Right hindlimb (tissue), 1 donor: ENCODE measurements around the gene XRCC5.
"Not testable (repeated sequence)": the region's sequence is repeated elsewhere in the genome, so short reads cannot be mapped to it uniquely, and the experiment has no call there.

Experiments
- DNase-seq: peaks from one replicate; pipeline ENCODE4 v3.0.0-alpha.2; 2018

The XRCC5 gene

DNA sequence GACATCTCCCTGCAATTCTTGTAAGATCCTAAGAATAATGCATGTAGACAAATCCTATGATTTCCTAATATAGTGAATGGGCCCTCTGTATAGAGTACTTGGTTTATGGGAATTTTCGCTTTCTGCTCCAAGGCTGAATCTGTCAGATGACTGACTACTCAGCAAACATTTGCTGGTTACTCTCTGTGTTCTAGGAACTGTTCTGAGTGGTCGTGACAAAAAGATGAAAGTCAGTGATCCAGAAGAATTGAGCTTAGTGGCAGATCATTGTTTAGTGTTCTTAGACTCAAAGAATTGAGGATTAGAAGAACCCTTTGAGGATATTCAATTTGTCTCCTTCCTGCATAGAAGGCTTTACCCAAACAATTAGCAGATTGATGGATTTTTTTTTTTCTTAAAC, 10.0 kb downstream of the XRCC5 start:
- DNase-seq: no peak

DNA sequence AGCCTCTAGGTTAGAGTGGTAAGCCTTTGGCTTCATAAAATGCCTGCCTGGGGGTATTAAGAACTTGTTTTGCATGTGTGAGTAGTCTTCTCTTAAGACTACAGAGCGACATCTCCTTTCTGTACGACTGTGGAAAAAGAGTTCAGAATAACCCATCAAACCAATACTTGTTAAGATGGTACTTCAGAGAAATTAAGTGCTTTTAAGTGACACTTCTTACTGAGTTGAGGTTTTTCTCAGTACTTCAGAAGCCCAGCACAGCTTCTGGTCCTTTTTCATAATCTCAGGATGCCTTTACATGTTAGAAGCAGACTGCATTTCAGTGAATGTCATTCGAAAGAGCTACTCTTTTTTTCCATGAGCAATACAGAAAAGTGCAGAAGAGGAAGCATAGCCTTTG, 10.8 kb downstream of the XRCC5 start:
- no peak for DNase-seq

DNA sequence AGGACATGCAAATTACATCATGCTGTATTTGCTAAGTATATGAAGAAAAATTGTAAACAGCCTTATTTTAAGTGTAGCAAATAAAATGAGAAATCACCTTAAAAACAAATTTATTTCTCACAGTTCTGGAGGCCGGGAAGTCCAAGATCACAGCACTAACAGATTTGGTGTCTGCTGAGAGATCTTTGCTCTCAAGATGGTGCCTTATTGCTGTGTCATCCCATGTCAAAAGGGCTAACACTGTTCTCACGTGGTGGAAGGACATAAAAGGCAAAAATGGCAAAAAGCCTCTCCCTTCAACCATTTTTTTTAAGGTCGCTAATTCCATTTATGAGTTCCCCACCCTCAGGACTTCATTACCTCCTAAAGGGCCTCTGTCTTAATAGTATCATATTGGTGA, 12.1 kb downstream of the XRCC5 start:
- no peak for DNase-seq

DNA sequence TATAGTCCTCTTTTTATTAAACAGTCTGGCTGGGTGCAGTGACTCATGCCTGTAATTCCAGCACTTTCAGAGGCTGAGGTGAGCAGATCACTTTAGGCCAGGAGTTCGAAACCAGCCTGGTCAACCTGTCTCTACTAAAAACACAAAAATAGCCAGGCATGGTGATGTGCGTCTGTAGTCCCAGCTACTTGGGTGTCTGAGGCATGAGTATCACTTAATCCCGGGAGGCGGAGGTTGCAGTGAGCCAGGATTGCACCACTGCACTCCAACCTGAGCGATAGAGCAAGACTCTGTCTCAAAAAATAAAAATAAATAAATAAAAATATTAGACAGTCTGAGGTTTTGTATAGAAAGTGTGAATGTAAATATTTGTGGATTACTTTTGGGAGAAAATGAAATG, 17.8 kb downstream of the XRCC5 start:
- no peak for DNase-seq

DNA sequence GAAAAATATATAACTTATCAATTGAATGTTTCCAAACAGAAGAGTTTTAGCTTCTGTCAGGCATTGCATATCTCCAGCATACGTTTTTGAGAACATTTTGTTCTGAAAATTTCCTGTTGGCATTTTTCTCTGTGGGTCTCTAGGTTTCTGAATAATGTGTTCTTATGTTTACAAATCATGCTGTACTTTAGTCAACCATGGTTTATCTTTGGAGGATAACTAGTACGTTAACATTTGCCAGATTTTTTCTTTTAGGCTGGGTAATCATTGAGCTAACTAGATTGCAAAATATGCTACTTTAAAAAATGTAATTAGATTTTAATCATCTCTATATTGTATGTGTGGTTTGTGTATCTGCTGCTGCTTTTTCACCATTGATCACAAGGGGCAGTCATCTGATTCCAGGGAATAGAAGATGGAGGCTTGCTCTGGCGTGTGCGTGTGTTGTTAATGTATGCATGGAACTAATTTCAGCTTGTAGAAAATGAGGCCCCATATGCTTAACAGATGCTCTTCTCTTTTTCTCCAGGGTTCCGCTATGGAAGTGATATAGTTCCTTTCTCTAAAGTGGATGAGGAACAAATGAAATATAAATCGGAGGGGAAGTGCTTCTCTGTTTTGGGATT, 21.3 kb downstream of the XRCC5 start:
- no peak for DNase-seq

DNA sequence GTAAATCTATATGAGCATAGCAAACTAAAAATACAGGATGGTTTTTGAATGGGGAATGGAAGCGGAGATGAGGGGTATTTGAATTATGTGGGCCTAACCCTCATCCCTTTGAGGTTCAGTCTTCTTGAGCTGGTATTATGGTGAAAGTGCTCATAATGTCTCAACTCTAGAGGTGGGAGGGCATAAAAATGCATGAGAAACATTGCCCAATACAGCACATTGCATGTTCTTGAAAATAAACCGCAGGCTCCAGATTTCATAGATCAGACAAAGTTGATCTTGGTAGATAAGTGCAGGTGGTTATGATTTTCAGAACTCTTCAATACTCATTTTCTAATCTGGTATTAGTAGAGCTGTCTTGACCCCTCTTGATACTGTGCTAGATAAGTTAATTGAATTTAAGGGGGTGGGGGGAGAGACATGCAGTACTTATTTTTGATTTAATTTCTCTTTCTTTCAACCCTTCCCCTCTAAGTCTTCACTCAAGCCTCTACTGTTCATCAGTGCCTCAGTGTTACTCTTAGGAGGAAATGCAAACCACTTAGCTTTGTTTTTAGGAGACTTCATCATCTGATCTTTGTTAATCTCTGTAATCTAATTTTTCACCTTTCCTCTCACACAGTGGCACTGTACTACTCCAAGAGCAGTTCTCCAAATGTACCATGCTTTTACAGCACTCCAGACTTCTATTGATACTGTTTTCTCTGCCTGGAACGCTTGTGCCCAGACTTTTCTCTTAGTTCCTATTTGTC, 22.2 kb downstream of the XRCC5 start:
- DNase-seq: no peak

DNA sequence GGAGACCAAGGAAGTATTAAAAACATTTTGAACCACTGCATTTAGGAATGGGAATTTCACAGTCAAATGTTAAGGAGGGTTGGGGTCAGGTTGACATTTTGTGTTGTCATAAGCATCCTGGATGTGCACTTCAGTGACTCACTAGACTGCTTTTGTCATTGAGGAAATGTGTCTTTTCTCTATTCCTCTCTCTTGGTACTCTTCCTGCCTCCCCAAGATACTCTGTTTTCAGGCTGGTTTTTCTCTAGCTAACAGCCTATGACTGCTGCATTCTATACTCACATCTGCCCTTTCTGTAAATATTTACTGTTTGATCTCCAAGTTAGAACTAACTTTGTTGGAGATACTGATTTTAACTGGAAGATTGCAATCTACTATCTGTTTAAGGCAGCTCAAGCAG, 23.4 kb downstream of the XRCC5 start:
- no peak for DNase-seq

DNA sequence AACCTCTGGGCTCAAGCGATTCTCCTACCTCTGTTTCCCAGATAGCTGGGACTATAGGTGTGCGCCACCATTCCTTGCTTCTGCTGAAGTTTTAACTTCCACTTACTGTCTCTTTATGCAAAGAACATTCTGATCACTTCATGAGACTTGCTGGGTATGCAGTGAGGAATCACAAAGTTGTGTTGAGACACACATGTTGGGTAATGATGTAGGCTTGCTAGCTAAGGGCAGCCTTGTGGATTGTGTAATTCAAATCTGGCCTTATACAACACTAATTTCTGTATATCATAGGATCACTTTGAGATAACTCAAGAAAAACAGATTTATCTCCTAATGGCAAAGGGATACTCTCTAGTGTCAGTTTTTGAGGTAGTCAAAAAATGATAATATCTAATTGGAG, 24.2 kb downstream of the XRCC5 start:
- no peak for DNase-seq

DNA sequence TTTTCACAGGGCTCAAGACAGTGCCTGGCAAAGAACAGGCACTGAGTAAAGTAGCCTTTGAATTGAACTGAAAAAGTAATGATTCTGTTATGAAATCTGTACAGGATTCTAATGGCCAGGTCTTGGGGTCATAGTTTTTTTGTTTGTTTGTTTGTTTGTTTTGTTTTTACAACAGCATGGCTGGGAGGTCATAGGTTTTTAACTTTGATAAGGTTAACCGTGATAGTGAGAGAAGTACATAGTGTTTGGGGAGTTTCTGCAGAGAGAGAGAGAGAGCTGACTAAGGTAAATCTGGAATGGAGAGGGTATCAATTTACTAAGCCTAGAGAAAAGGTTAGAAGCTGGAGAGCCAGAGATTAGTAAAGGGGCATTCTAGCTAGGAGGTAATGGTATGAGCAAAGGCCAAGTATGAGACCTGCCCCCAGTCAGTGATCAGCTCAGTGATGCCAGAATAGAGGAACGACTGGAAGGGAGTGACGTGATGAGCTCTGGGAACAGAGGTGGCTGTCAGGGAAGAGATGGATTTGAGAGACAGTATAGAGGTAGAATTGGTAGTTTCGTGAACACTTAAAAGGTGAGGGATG, 25.9 kb downstream of the XRCC5 start:
- no peak for DNase-seq

DNA sequence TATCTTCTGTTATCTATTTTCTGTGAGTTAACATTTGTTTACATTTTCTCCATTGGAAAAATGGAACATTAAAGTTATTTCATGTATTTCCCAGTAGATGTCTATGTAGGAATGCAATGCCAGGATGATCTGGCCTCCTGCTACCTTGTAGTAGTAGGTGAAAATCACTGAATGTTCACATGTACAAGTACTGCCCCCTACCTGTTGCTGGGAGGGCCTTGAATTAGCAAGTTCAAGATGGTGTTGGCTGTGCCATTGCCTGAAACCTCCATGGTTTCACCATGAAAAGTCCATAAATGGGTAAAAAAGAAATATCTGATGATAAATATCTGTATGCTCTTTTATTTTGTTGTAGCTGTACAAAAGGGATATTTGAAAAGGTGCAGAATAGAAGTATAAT, 30.7 kb downstream of the XRCC5 start:
- DNase-seq: no peak

DNA sequence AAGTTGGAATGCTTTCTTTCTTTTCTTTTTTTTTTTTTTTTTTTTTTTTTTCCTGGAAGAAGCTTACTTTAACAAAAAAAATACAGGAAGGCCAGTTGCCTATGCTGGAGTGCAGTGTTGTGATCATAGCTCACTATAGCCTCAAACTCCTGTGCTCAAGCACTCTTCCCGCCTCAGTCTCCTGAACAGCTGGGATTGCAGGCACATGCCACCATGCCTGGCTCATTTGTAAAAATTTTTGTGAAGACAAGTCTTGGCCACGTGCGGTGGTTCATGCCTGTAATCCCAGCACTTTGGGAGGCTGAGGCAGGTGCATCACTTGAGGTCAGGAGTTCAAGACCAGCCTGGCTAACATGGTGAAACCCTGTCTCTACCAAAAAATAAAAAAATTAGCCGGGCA, 32.4 kb downstream of the XRCC5 start:
- not testable (repeated sequence) for DNase-seq

DNA sequence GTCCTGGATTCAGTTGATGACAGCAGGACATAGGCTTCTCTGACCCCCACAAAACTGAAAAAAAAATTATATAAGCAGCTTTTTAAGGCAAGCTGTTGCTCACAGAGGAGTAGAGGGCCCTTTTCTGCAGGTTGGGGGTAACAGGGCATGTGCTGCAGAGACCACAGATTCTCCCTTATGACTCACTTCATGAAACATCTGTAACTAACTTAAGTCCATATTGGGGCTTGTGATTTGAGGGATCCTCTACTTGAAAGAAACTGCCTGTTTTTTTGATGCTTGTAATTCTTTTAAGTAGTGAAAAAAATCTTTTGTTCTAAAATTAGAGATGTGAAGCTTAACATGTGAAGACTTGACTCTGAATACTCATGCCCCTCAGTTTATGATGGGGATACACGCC, 33.4 kb downstream of the XRCC5 start:
- DNase-seq: no peak

DNA sequence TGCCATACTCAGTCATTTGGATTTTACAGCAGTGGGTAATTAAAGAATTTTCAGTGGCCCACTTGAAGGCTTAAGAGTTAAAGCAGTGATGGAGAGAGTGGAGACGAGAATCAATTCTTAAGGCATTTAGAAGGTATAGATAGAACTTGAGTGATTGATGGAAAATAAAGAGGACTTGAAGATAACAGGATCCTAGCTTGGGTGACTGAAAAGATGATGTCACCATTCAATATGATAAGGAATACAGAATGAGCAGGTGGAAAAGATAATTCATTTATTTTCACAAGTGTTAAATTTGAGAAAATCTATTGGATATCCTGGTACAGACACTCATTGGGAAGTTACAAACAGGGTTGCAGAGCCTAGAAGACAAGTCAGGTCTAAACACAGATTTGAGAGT, 35.2 kb downstream of the XRCC5 start:
- DNase-seq: no peak

DNA sequence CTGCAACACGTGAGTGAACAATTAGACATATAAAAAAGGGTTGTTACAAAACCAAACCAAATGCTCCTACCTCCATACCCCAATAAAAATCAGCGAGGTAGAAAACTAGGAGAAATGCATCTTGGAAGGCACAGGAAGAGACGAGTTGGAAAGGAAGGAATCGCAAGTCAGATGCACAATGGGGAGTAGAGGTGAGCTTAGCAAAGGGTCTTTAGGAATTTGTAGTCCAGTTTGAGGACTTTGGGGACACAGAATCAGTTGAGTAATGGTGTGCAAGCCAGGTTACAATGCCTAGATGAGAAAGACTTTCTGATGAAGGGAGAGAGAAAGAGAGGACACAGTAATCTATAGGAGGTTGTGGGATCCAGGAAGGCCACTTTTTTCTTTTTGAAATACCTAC, 35.7 kb downstream of the XRCC5 start:
- DNase-seq: no peak

DNA sequence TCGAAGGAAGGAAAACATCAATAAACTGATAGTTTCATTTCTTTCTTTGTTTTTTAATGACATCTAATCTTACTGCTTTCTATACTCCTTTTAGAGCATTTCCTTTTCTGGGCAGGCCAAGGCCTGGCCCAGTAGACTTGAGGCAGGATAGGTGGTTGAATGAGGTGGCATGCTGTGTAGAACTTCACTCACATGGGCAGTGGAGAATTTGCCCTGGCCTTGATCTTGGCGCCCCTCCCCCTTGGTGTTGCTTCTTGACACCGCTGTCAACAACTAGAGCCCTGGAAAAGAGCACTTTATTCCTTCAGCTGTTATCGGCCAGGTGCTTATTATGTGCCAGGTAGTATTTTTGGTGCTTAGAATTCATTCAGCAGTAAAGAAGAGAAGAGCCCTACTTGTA, 37.4 kb downstream of the XRCC5 start:
- no peak for DNase-seq

DNA sequence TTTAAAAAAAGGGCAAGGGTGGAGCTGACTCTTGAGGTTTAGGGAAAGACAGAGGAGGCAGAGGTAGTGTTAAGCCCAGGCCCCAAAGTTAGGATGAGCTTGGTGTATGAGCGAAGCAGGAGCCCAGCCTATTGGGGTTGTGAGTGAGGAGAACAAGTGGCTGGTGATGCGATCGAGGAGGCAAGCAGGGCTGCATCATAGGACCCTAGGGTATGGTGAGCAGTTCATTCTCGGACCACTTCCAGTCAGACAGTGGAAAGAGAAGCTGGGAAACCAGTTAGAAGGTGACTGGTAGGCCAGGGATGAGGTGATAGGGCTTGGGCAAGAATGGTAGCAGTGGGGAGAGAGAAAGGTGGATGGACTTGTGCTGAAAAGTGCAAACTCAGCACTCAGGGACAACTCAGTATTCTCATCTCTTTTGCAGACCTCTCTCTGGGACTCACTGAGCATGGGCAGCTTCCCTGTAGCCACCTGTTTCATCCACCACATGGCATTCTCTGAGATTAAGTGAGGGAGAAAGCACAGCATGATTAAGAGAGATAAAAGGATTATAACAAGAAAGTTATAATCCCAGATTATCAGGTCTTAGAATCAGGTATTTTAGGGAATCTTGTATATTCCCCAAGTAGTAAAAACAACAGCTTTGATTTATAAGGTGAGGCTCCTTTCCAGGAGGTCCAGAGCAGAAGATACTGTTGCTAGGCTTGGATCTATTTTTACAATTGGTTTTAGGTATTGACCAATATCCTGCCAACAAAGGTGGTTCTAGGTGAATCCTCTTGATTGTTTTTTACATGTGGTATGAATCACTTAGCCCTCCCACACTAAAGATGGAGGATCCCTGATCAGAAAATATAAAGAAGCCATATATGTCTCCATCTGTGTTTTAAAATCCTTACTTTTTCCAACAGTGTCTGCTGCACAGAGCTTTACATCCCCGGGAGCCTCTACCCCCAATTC, 38.3 kb downstream of the XRCC5 start:
- no peak for DNase-seq

DNA sequence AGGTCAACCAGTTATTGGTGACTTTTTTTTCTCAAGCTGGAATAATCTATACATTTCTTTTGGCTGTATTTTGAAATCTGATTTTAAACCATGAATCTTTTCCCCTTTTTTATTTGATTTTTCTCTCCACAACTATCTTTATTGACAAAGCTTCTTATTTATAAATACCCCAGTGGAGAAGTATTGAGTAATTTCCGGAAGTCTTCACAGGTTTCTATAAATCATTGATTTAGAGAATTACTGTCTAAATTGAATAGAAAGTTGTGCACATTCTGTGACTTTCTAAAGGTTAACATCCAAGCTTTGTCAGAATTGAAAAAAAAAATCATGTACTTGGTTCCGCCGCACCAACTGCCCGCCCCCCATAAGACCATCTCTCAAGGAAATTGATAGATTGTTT, 39.8 kb downstream of the XRCC5 start:
- DNase-seq: no peak

DNA sequence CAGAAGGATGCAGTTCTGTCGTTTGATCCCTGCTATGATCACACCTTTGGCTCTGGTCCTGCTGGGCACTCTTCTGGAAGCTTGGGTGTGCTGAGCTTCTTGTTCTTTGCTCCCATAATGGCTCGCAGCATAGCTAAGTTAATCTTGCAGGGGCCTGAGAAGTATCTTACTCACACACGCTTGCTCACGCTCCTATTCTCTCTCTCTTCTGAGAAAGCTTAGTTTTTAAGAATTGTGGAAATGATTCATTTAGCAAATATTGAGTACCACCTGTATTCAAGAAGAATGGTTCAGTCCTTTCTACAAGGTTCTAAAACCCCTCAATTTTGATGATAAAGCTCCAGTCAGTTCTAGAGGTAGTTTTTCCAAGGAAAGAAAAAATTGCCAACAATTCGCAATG, 40.6 kb downstream of the XRCC5 start:
- no peak for DNase-seq

DNA sequence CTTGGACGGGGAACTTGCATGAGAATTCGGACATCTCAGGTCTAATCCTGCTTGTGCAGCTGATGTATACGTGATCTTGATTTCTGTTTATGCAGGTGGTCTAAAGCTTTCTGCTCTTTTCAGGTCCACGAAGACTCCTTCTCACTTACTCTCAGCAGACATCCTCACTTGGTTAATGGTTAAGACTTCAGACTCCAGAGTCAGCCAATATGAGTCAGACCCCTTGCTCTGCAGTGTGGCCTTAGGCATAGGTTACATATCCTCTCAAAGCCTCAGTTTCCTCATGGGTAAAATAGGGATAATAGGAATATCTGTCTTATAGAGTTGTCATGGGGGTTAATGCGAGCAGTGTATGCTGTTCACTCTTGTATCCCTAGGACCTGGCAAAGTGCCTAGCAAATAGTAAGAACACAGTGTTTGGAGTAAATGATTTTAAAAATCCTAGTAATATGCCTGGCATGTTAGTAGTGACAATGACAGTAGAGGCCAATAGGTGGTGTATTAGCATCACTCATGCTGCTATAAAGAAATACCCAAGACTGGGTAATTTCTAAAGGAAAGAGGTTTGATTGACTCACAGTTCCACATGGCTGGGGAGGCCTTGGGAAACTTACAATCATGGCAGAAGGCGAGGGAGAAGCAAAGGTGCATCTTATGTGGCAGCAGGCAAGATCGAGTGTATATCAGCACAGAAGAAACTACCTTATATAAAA, 42.3 kb downstream of the XRCC5 start:
- DNase-seq: no peak

DNA sequence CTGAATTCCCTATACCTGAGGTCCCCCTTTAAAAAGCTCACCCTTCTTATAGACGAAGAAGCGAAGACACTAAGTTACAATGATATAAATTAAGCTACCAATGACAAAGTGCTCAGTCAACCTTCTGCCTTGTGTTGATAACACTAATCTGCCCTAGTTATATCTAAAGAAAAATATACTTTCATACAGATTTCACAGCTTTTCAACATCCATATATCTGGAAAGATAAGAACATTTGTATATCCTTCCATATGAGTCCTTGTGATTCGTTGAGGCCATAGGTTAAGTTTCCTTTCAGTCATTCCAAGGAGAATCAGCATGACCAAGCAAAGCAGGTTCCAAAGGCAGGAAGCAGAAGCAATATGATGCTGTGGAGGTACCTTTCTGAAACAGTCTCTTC, 46.8 kb downstream of the XRCC5 start:
- DNase-seq: no peak

DNA sequence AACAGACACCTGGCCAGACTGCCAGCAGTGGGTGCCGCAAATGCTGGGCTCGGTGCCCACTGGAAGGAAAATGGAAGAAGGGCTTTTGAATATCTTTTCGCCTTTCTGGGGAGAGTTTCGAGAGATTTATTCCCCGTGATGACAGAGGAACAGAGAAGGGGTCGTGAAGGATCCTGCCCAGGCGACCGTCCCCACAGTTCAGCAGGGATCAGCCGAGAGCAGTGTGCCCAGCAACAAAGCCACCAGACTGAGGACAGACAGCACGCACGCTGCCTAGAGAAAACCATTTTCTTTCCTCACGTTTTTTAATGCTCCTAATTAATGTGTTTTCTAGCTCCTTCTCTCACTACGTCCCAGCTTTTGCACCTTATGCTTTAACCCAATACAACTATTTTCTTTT, 47.7 kb downstream of the XRCC5 start:
- no peak for DNase-seq

DNA sequence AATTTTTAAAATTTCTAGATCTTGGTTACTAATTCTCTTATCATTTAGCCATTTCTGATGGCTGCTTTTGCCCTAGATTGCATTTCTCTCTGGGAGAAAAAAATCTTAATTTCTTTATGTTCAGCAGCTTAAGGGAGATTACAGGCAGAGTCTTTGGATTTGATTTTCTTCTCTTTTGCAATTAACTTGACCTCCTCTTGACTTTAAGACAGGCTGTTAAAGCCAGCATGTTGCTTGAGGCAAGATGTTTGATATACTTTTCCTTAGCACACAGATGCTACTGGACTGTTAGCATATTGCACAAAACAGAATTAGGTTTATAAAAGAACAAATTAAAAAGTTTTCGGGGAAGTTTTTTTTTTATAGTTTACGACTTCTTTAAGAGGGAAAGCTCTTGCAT, 50.0 kb downstream of the XRCC5 start:
- no peak for DNase-seq

DNA sequence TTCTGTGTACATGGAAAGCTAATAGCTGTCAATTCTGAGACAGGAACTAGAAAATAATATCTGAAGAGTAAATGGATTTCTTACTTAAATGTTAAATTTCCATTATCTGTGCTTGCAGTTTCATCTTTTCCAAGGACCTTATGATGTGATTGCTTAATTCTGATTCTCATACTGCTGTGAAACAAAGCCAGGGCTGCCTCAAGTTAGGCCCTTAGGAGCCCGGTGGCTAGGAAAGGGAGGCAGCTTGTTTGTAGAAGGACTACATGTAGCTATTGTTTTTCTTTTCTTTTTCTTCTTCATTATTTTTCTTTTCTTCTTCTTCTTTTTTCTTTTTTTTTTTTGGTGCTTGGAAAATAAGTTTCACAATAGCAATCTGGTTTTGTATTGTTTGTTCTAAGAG, 50.5 kb downstream of the XRCC5 start:
- DNase-seq: no peak
